GM23338 (cell line): Measurements from ENCODE around the gene KCNH5. TPM values are rescaled to one million over a fixed set of nuclear protein-coding genes. Genes with fewer than 3 reads are reported as not detected.

ENCODE experiments used
- ATAC-seq: fragments of 200-7000 bp; cut with Tn5 transposase; 3 replicates; pipeline ENCODE4 v1.9.1; 2020
- DNase-seq: peaks from one replicate; pipeline ENCODE4 v3.0.0-alpha.2; 2015; ENCODE audit warnings: low spot score
- H2AFZ ChIP-seq: fragments of 200-600 bp; sonication (generic); 2 replicates; pipeline ENCODE4 v1.8.0; 2016; ENCODE audit warnings: antibody characterized with exemption, mild to moderate bottlenecking, moderate library complexity
- H3F3A ChIP-seq: fragments of 200-600 bp; sonication (generic); replicated peaks from 2 replicates; pipeline ENCODE4 v1.8.0; 2017; ENCODE audit warnings: antibody characterized with exemption, mixed run types, low read depth
- H3K27ac ChIP-seq: fragments of 200-600 bp; sonication (generic); 2 replicates; pipeline ENCODE4 v1.6.1; 2016; ENCODE audit warnings: low read depth
- H3K27me3 ChIP-seq: fragments of 200-600 bp; sonication (generic); 2 replicates; pipeline ENCODE4 v1.8.0; 2016; ENCODE audit warnings: mild to moderate bottlenecking, mixed run types, moderate library complexity; ENCODE audit not compliant: insufficient read depth
- H3K36me3 ChIP-seq: fragments of 200-600 bp; sonication (generic); 2 replicates; pipeline ENCODE4 v1.8.0; 2016; ENCODE audit warnings: mild to moderate bottlenecking; ENCODE audit not compliant: insufficient read depth
- H3K4me1 ChIP-seq: fragments of 200-600 bp; sonication (generic); 2 replicates; pipeline ENCODE4 v1.8.0; 2016; ENCODE audit warnings: mild to moderate bottlenecking, moderate library complexity; ENCODE audit not compliant: insufficient read depth
- H3K4me2 ChIP-seq: fragments of 200-600 bp; sonication (generic); 2 replicates; pipeline ENCODE4 v1.7.1; 2017; ENCODE audit warnings: mixed run types
- H3K4me3 ChIP-seq: fragments of 200-600 bp; sonication (generic); 2 replicates; pipeline ENCODE4 v1.6.1; 2016; ENCODE audit warnings: mixed run types
- H3K79me2 ChIP-seq: fragments of 200-600 bp; sonication (generic); replicated peaks from 2 replicates; pipeline ENCODE4 v1.8.0; 2017; ENCODE audit warnings: mild to moderate bottlenecking; ENCODE audit not compliant: insufficient read depth
- H3K9me2 ChIP-seq: fragments of 200-600 bp; sonication (generic); 2 replicates; pipeline ENCODE4 v1.8.0; 2017; ENCODE audit not compliant: insufficient read depth
- H4K20me1 ChIP-seq: fragments of 200-600 bp; sonication (generic); replicated peaks from 2 replicates; pipeline ENCODE4 v1.8.0; 2017; ENCODE audit warnings: mild to moderate bottlenecking; ENCODE audit not compliant: insufficient read depth
- H3K27ac Mint-ChIP-seq: 2 replicates; pipeline ENCODE4 v1.8.0; 2020; ENCODE audit warnings: inconsistent platforms, mild to moderate bottlenecking, moderate library complexity, mixed read lengths
- H3K27me3 Mint-ChIP-seq: 3 replicates; pipeline ENCODE4 v1.8.0; 2022; ENCODE audit warnings: low read depth, mild to moderate bottlenecking, moderate library complexity, mixed read lengths, inconsistent platforms; ENCODE audit not compliant: insufficient read depth, poor library complexity
- H3K36me3 Mint-ChIP-seq: 3 replicates; pipeline ENCODE4 v1.8.0; 2021; ENCODE audit warnings: low read depth, mild to moderate bottlenecking, inconsistent platforms, moderate library complexity, mixed read lengths
- H3K4me1 Mint-ChIP-seq: 3 replicates; pipeline ENCODE4 v1.8.0; 2020; ENCODE audit warnings: mild to moderate bottlenecking, inconsistent platforms, mixed read lengths
- H3K4me3 Mint-ChIP-seq: 3 replicates; pipeline ENCODE4 v1.8.0; 2021; ENCODE audit warnings: moderate library complexity, mild to moderate bottlenecking, inconsistent platforms, mixed read lengths
- H3K9me3 Mint-ChIP-seq: 3 replicates; pipeline ENCODE4 v1.8.0; 2020; ENCODE audit warnings: moderate library complexity, mild to moderate bottlenecking, inconsistent platforms, mixed read lengths
- CTCF ChIP-seq, 2 experiments: fragments of 200-600 bp in 1 of 2; sonication (generic) in 1 of 2; conservative IDR thresholded peaks; 2 replicates each; pipeline versions ENCODE4 v1.5.1 to v1.6.1; 2016 to 2017; ENCODE audit warnings: antibody characterized with exemption in 2 of 2, low read depth in 2 of 2, mild to moderate bottlenecking in 2 of 2, moderate library complexity in 1 of 2
- EZH2phosphoT487 ChIP-seq: fragments of 200-600 bp; sonication (generic); IDR thresholded peaks from one replicate; pipeline ENCODE4 v1.8.1; 2018; ENCODE audit warnings: antibody characterized with exemption; ENCODE audit not compliant: unreplicated experiment
- NANOG ChIP-seq: IDR thresholded peaks from 2 replicates; pipeline ENCODE4 v1.6.1; 2016; ENCODE audit warnings: antibody characterized with exemption, borderline replicate concordance
- POLR2AphosphoS5 ChIP-seq: IDR thresholded peaks from 2 replicates; pipeline ENCODE4 v1.6.1; 2016; ENCODE audit warnings: antibody characterized with exemption, low read depth
- STAT1 ChIP-seq: IDR thresholded peaks from one replicate; pipeline ENCODE4 v1.6.1; 2016; ENCODE audit warnings: antibody characterized with exemption; ENCODE audit not compliant: unreplicated experiment
- ZNF114 ChIP-seq: fragments of 250-450 bp; sonication (Bioruptor Pico); IDR thresholded peaks from 2 replicates; pipeline ENCODE4 v1.5.0; 2020; ENCODE audit warnings: mild to moderate bottlenecking, moderate library complexity
- polyA plus RNA-seq: library from polyadenylated mRNA; unstranded; fragments of >200 nt; fragmentation: Nextera tagmentation; extraction: Ambion mirVana; gene quantifications from 2 replicates; pipeline ENCODE4 v1.2.1, GENCODE V29; 2016
- total RNA-seq: library from RNA; depleted of rRNA; stranded (reverse); fragments of >200 nt; shearing (Covaris generic); gene quantifications from 2 replicates; pipeline ENCODE4 v1.2.3, GENCODE V29; 2014
- TF ChIP-seq, protein P1 (sequence below): IDR thresholded peaks from one replicate; pipeline ENCODE4 v1.6.1; 2018; ENCODE audit warnings: antibody characterized with exemption; ENCODE audit not compliant: unreplicated experiment
- TF ChIP-seq, protein P2 (sequence below): fragments of 250-450 bp; sonication (Bioruptor Pico); IDR thresholded peaks from 2 replicates; pipeline ENCODE4 v1.5.0; 2020; ENCODE audit warnings: mild to moderate bottlenecking, moderate library complexity

The KCNH5 gene
- total and polyA plus RNA-seq, 2 experiments from 2014 or later: 0.71 to 0.83 TPM

- TF ChIP-seq STAT1: no peak
- TF ChIP-seq, protein P1, sequence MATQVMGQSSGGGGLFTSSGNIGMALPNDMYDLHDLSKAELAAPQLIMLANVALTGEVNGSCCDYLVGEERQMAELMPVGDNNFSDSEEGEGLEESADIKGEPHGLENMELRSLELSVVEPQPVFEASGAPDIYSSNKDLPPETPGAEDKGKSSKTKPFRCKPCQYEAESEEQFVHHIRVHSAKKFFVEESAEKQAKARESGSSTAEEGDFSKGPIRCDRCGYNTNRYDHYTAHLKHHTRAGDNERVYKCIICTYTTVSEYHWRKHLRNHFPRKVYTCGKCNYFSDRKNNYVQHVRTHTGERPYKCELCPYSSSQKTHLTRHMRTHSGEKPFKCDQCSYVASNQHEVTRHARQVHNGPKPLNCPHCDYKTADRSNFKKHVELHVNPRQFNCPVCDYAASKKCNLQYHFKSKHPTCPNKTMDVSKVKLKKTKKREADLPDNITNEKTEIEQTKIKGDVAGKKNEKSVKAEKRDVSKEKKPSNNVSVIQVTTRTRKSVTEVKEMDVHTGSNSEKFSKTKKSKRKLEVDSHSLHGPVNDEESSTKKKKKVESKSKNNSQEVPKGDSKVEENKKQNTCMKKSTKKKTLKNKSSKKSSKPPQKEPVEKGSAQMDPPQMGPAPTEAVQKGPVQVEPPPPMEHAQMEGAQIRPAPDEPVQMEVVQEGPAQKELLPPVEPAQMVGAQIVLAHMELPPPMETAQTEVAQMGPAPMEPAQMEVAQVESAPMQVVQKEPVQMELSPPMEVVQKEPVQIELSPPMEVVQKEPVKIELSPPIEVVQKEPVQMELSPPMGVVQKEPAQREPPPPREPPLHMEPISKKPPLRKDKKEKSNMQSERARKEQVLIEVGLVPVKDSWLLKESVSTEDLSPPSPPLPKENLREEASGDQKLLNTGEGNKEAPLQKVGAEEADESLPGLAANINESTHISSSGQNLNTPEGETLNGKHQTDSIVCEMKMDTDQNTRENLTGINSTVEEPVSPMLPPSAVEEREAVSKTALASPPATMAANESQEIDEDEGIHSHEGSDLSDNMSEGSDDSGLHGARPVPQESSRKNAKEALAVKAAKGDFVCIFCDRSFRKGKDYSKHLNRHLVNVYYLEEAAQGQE: no peak
- no peak for TF ChIP-seq ZNF114 (CRISPR knock-in tag)
These were observed 383.4 kb downstream of the KCNH5 start (continued) for GRCh38 chr14:62661818-62662217.

- no peak for DNase-seq
- peaks cover 16% of the 10 kb centered on the region for H3K27me3 ChIP-seq
- H3K4me1 ChIP-seq: peaks cover 36% of the 10 kb centered on the region
- H4K20me1 ChIP-seq: no peaks in the 10 kb centered on the region
- TF ChIP-seq POLR2AphosphoS5 (no peak), ZNF114 (CRISPR knock-in tag) (no peak), NANOG (no peak), EZH2phosphoT487 (no peak), CTCF (conservative IDR thresholded peaks at IDR 0.05; ENCODE audit: low read depth in 2 of 2) (no peak)
- TF ChIP-seq, protein P1: no peak
- TF ChIP-seq, protein P2, sequence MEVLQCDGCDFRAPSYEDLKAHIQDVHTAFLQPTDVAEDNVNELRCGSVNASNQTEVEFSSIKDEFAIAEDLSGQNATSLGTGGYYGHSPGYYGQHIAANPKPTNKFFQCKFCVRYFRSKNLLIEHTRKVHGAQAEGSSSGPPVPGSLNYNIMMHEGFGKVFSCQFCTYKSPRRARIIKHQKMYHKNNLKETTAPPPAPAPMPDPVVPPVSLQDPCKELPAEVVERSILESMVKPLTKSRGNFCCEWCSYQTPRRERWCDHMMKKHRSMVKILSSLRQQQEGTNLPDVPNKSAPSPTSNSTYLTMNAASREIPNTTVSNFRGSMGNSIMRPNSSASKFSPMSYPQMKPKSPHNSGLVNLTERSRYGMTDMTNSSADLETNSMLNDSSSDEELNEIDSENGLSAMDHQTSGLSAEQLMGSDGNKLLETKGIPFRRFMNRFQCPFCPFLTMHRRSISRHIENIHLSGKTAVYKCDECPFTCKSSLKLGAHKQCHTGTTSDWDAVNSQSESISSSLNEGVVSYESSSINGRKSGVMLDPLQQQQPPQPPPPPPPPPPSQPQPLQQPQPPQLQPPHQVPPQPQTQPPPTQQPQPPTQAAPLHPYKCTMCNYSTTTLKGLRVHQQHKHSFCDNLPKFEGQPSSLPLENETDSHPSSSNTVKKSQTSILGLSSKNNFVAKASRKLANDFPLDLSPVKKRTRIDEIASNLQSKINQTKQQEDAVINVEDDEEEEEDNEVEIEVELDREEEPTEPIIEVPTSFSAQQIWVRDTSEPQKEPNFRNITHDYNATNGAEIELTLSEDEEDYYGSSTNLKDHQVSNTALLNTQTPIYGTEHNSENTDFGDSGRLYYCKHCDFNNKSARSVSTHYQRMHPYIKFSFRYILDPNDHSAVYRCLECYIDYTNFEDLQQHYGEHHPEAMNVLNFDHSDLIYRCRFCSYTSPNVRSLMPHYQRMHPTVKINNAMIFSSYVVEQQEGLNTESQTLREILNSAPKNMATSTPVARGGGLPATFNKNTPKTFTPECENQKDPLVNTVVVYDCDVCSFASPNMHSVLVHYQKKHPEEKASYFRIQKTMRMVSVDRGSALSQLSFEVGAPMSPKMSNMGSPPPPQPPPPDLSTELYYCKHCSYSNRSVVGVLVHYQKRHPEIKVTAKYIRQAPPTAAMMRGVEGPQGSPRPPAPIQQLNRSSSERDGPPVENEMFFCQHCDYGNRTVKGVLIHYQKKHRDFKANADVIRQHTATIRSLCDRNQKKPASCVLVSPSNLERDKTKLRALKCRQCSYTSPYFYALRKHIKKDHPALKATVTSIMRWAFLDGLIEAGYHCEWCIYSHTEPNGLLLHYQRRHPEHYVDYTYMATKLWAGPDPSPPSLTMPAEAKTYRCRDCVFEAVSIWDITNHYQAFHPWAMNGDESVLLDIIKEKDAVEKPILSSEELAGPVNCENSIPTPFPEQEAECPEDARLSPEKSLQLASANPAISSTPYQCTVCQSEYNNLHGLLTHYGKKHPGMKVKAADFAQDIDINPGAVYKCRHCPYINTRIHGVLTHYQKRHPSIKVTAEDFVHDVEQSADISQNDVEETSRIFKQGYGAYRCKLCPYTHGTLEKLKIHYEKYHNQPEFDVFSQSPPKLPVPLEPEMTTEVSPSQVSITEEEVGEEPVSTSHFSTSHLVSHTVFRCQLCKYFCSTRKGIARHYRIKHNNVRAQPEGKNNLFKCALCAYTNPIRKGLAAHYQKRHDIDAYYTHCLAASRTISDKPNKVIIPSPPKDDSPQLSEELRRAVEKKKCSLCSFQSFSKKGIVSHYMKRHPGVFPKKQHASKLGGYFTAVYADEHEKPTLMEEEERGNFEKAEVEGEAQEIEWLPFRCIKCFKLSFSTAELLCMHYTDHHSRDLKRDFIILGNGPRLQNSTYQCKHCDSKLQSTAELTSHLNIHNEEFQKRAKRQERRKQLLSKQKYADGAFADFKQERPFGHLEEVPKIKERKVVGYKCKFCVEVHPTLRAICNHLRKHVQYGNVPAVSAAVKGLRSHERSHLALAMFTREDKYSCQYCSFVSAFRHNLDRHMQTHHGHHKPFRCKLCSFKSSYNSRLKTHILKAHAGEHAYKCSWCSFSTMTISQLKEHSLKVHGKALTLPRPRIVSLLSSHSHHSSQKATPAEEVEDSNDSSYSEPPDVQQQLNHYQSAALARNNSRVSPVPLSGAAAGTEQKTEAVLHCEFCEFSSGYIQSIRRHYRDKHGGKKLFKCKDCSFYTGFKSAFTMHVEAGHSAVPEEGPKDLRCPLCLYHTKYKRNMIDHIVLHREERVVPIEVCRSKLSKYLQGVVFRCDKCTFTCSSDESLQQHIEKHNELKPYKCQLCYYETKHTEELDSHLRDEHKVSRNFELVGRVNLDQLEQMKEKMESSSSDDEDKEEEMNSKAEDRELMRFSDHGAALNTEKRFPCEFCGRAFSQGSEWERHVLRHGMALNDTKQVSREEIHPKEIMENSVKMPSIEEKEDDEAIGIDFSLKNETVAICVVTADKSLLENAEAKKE (CRISPR knock-in tag): no peak
- Mint-ChIP-seq H3K27me3 (peaks cover 5% of the 10 kb centered on the region), H3K4me1 (peaks cover 48% of the 10 kb centered on the region), H3K27ac (no peak overlapping the region), H3K4me3 (no peak overlapping the region), H3K36me3 (peaks cover 18% of the 10 kb centered on the region; the same call in 2 of the 3 replicates), H3K9me3 (peaks cover 11% of the 10 kb centered on the region; the same call in 2 of the 3 replicates)
- no peak overlapping the region for H3K4me2 ChIP-seq
- no peak overlapping the region for H3K27ac ChIP-seq
- ATAC-seq: no peak
- no peaks in the 10 kb centered on the region for H3K79me2 ChIP-seq
- H3K9me2 ChIP-seq: peaks cover 9% of the 10 kb centered on the region
- H3F3A ChIP-seq: no peaks in the 10 kb centered on the region
- no peak overlapping the region for H3K4me3 ChIP-seq
- H2AFZ ChIP-seq: no peak overlapping the region
- H3K36me3 ChIP-seq: no peaks in the 10 kb centered on the region
These were observed 386.6 kb downstream of the KCNH5 start for GRCh38 chr14:62658631-62659030.
